NCI-H146 (cell line): ENCODE data around the gene INTS6.

Experiments
- DNase-seq: peaks from one replicate; lab custom pipeline; 2025; lab: John Stamatoyannopoulos, UW

The INTS6 gene

GRCh38 chr13:51452361-51453206, at the start of gene INTS6:
Gene INTS6, minus strand, starts transcription at chr13:51453036. Its CDS starts 511 bp downstream, at chr13:51452525.
- DNase-seq: peak; percentile 100

- no peak for DNase-seq
Observed at GRCh38 chr13:51502153-51502651, 49.4 kb upstream of the INTS6 start.

- DNase-seq: no peak
Observed at GRCh38 chr13:51501592-51502152, 48.8 kb upstream of the INTS6 start.

GRCh38 chr13:51501096-51501495, 48.3 kb upstream of the INTS6 start:
- no peak for DNase-seq

- no peak for DNase-seq
Observed at GRCh38 chr13:51500687-51501086, 47.9 kb upstream of the INTS6 start.

- no peak for DNase-seq
Observed at GRCh38 chr13:51499841-51500240, 47.0 kb upstream of the INTS6 start.

- DNase-seq: no peak
Observed at GRCh38 chr13:51495316-51495715, 42.5 kb upstream of the INTS6 start.

- no peak for DNase-seq
Observed at GRCh38 chr13:51494156-51494555, 41.3 kb upstream of the INTS6 start.

GRCh38 chr13:51488212-51488611, 35.4 kb upstream of the INTS6 start:
- DNase-seq: no peak

GRCh38 chr13:51481656-51482055, 28.8 kb upstream of the INTS6 start:
- DNase-seq: no peak

- DNase-seq: no peak
Observed at GRCh38 chr13:51479199-51479523, 26.3 kb upstream of the INTS6 start.

GRCh38 chr13:51478418-51479198, 25.8 kb upstream of the INTS6 start:
- DNase-seq: no peak

- no peak for DNase-seq
Observed at GRCh38 chr13:51477653-51478324, 25.0 kb upstream of the INTS6 start.

- DNase-seq: no peak
Observed at GRCh38 chr13:51477149-51477548, 24.3 kb upstream of the INTS6 start.

- DNase-seq: no peak
Observed at GRCh38 chr13:51475727-51476501, 23.1 kb upstream of the INTS6 start.

GRCh38 chr13:51469790-51470189, 17.0 kb upstream of the INTS6 start:
- no peak for DNase-seq

- DNase-seq: no peak
Observed at GRCh38 chr13:51467730-51468129, 14.9 kb upstream of the INTS6 start.

GRCh38 chr13:51465124-51465523, 12.3 kb upstream of the INTS6 start:
- no peak for DNase-seq

- no peak for DNase-seq
Observed at GRCh38 chr13:51457086-51457815, 4.4 kb upstream of the INTS6 start.

- DNase-seq: no peak
Observed at GRCh38 chr13:51456510-51456909, 3.7 kb upstream of the INTS6 start.

GRCh38 chr13:51455532-51455931, 2.7 kb upstream of the INTS6 start:
- DNase-seq: no peak
